ENCODE measurements around the gene GPR171.

DNA sequence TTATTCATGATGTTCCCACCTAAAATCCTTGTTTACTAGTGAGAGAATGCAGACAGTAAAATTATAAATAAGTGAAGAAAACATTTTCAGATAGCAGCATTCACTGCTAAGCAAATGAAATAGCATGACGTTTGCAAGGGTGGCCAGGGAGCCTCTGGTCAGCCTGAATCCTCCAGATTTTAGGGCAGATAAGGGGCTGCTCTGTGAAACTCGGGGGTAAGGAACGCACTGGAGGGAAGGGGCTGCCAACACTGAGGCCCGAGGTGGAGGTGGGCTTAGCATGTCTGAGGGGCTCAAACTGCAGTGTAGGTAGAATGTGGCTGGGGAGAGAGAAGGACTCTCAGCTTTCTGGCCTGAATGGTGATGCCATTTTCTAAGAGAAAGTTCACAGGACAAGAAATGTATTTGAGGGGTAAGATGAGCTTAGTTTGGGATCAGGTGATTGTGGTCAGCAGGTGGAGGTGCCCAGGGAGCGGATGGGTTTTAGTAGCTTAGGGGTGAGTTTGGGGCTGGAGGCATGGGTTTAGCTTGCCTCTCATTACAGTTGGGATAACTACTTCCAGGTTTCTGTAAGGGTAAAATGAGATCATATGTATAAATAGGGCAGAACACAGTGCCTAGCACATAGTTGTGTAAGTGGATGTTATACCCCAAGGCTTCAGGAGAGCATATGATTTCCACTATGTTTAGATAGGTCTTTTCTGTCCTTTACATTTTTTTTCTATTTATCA is 20.5 kb downstream of the GPR171 start:
- TF ChIP-seq, protein P1, sequence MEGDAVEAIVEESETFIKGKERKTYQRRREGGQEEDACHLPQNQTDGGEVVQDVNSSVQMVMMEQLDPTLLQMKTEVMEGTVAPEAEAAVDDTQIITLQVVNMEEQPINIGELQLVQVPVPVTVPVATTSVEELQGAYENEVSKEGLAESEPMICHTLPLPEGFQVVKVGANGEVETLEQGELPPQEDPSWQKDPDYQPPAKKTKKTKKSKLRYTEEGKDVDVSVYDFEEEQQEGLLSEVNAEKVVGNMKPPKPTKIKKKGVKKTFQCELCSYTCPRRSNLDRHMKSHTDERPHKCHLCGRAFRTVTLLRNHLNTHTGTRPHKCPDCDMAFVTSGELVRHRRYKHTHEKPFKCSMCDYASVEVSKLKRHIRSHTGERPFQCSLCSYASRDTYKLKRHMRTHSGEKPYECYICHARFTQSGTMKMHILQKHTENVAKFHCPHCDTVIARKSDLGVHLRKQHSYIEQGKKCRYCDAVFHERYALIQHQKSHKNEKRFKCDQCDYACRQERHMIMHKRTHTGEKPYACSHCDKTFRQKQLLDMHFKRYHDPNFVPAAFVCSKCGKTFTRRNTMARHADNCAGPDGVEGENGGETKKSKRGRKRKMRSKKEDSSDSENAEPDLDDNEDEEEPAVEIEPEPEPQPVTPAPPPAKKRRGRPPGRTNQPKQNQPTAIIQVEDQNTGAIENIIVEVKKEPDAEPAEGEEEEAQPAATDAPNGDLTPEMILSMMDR (IDR thresholded peaks at IDR 0.05; ENCODE audit: insufficient read depth, low read depth, low read length) = no peak
- TF ChIP-seq EZH2 (IDR thresholded peaks at IDR 0.05; ENCODE audit: insufficient read depth, low read length) = no peak

All from astrocyte (in vitro differentiated cells and primary cell).